Fibroblast of lung (primary cell): ENCODE data around the gene LTO1. TPM values are rescaled to one million over a fixed set of nuclear protein-coding genes. Genes with fewer than 3 reads are reported as not detected.

ENCODE experiments used
- DNase-seq, 2 donors: peaks; one replicate each; pipeline versions ENCODE4 v3.0.0 to v3.0.0-alpha.2; 2010; ENCODE audit warnings: low read depth in 2 of 2
- H2AFZ ChIP-seq: 2 replicates; pipeline ENCODE4 v1.5.1; 2012; ENCODE audit warnings: low read length, control low read depth, inconsistent platforms
- H3K27ac ChIP-seq: 2 replicates; pipeline ENCODE4 v1.5.1; 2011; ENCODE audit warnings: low read length, control low read depth; ENCODE audit not compliant: insufficient read depth
- H3K27me3 ChIP-seq: 2 replicates; pipeline ENCODE4 v1.5.1; 2011; ENCODE audit warnings: mild to moderate bottlenecking, low read length; ENCODE audit not compliant: control insufficient read depth, insufficient read depth
- H3K36me3 ChIP-seq: 2 replicates; pipeline ENCODE4 v1.5.1; 2011; ENCODE audit warnings: low read length; ENCODE audit not compliant: control insufficient read depth, insufficient read depth
- H3K4me1 ChIP-seq: 2 replicates; pipeline ENCODE4 v1.5.1; 2011; ENCODE audit warnings: low read length; ENCODE audit not compliant: control insufficient read depth, insufficient read depth; ENCODE audit errors: extremely low read depth
- H3K4me2 ChIP-seq: 2 replicates; pipeline ENCODE4 v1.5.1; 2011; ENCODE audit warnings: low read length, control low read depth; ENCODE audit not compliant: insufficient read depth; ENCODE audit errors: extremely low read depth
- H3K4me3 ChIP-seq, 4 experiments: fragments of 200-600 bp in 1 of 4; sonication (generic) in 1 of 4; replicated peaks in 1 of 4; 2 replicates each; pipeline ENCODE4 v1.5.1; 2011 to 2016; ENCODE audit warnings: low read length in 4 of 4, low read depth in 3 of 4, mild to moderate bottlenecking in 3 of 4, control low read depth in 2 of 4, inconsistent platforms in 1 of 4, mixed read lengths in 1 of 4; ENCODE audit not compliant: insufficient read depth in 1 of 4; ENCODE audit errors: control extremely low read depth in 1 of 4
- H3K79me2 ChIP-seq: 2 replicates; pipeline ENCODE4 v1.5.1; 2012; ENCODE audit warnings: mild to moderate bottlenecking, low read length, inconsistent platforms; ENCODE audit not compliant: control insufficient read depth, insufficient read depth
- H3K9ac ChIP-seq: 2 replicates; pipeline ENCODE4 v1.5.1; 2011; ENCODE audit warnings: mild to moderate bottlenecking, low read length, control low read depth; ENCODE audit not compliant: insufficient read depth
- H3K9me3 ChIP-seq: 2 replicates; pipeline ENCODE4 v1.5.1; 2012; ENCODE audit warnings: low read depth, low read length; ENCODE audit not compliant: control insufficient read depth, insufficient read depth
- H4K20me1 ChIP-seq: 2 replicates; pipeline ENCODE4 v1.5.1; 2011; ENCODE audit warnings: low read length; ENCODE audit not compliant: control insufficient read depth, insufficient read depth; ENCODE audit errors: extremely low read depth
- CTCF ChIP-seq, 2 donors: IDR thresholded peaks in 1 of 2; conservative IDR thresholded peaks in 1 of 2; 1 replicate in 1 of 2; 2 replicates in 1 of 2; pipeline ENCODE4 v1.5.1; 2011 to 2012; ENCODE audit warnings: low read length in 2 of 2, control low read depth in 1 of 2, inconsistent platforms in 1 of 2, low read depth in 1 of 2, mild to moderate bottlenecking in 1 of 2
- EZH2 ChIP-seq: IDR thresholded peaks from 2 replicates; pipeline ENCODE4 v1.5.1; 2012; ENCODE audit warnings: low read length, control low read depth, mild to moderate bottlenecking; ENCODE audit errors: missing control alignments
- polyA plus RNA-seq, 2 donors: library from polyadenylated mRNA; depleted of rRNA in 1 of 2; stranded (reverse) in 1 of 2; unstranded in 1 of 2; fragments of >200 nt; gene quantifications; 2 replicates each; pipeline ENCODE4 v1.2.1, GENCODE V29; 2011 to 2012; ENCODE audit warnings: missing spikeins in 1 of 2
- total RNA-seq: library from RNA; depleted of rRNA; stranded (reverse); fragments of >200 nt; gene quantifications from 2 replicates; pipeline ENCODE4 v1.2.1, GENCODE V29; 2014

The LTO1 gene
- total and polyA plus RNA-seq, 2 donors (not counting 1 experiment from before 2014, with no cell fraction given), result 18.1 to 25.4 TPM

- no peak for TF ChIP-seq EZH2
- TF ChIP-seq CTCF (conservative IDR thresholded peaks at IDR 0.05 in 1 of 2, IDR thresholded peaks at IDR 0.05 in 1 of 2; ENCODE audit: low read depth in 1 of 2, low read length in 2 of 2), result no peak
- H3K9ac ChIP-seq, result no peak overlapping the region
These were observed 10.9 kb downstream of the LTO1 start for GRCh38 chr11:69664103-69664775.

GRCh38 chr11:69663326-69663725, 11.8 kb downstream of the LTO1 start:
- no peaks in the 10 kb centered on the region for H3K27me3 ChIP-seq
- no peak for TF ChIP-seq EZH2
- peaks cover 8% of the 10 kb centered on the region for H3K36me3 ChIP-seq
- H3K4me2 ChIP-seq, result no peak overlapping the region
- no peaks in the 10 kb centered on the region for H3K4me1 ChIP-seq
- H3K79me2 ChIP-seq, result no peaks in the 10 kb centered on the region
- H4K20me1 ChIP-seq, result no peaks in the 10 kb centered on the region
- no peak overlapping the region for H3K9ac ChIP-seq
- H3K4me3 ChIP-seq, result no peak overlapping the region
- H3K9me3 ChIP-seq, result no peaks in the 10 kb centered on the region
- H3K27ac ChIP-seq, result no peak overlapping the region
- no peak overlapping the region for H2AFZ ChIP-seq
- DNase-seq, result no peak

More at GRCh38 chr11:69664103-69664775, 10.9 kb downstream of the LTO1 start:
- Histone ChIP-seq H3K79me2 (peaks cover 2% of the 10 kb centered on the region), H3K36me3 (peaks cover 8% of the 10 kb centered on the region), H3K4me2 (no peak overlapping the region), H4K20me1 (no peaks in the 10 kb centered on the region), H3K27ac (no peak overlapping the region), H2AFZ (no peak overlapping the region), H3K4me1 (no peaks in the 10 kb centered on the region), H3K9me3 (no peaks in the 10 kb centered on the region), H3K4me3 (no peak overlapping the region), H3K27me3 (no peaks in the 10 kb centered on the region)
- no peak for DNase-seq

GRCh38 chr11:69662806-69663205, 12.3 kb downstream of the LTO1 start:
- H3K4me2 ChIP-seq, result no peak overlapping the region
- H3K79me2 ChIP-seq, result no peaks in the 10 kb centered on the region
- H3K4me1 ChIP-seq, result no peaks in the 10 kb centered on the region
- H3K27me3 ChIP-seq, result no peaks in the 10 kb centered on the region
- no peaks in the 10 kb centered on the region for H4K20me1 ChIP-seq
- no peak overlapping the region for H3K9ac ChIP-seq
- H3K36me3 ChIP-seq, result peaks cover 8% of the 10 kb centered on the region
- TF ChIP-seq CTCF (conservative IDR thresholded peaks at IDR 0.05 in 1 of 2, IDR thresholded peaks at IDR 0.05 in 1 of 2; ENCODE audit: low read depth in 1 of 2, low read length in 2 of 2) (no peak), EZH2 (no peak)
- no peak overlapping the region for H3K27ac ChIP-seq
- no peak overlapping the region for H3K4me3 ChIP-seq
- DNase-seq, result no peak
- no peak overlapping the region for H2AFZ ChIP-seq
- H3K9me3 ChIP-seq, result no peaks in the 10 kb centered on the region
